Activated gamma-delta T cell treated with anti-CD3 and anti-CD28 coated beads, Interleukin-2, amount 50 U/mL, for 16 hours (primary cell): ENCODE measurements around the gene CCR4.
"Not testable (repeated sequence)": the region's sequence is repeated elsewhere in the genome, so short reads cannot be mapped to it uniquely, and the experiment has no call there.

Experiments used
- DNase-seq: peaks from one replicate; pipeline ENCODE4 v3.0.0-alpha.2; 2020; ENCODE audit warnings: low read depth

CCR4 gene

DNA sequence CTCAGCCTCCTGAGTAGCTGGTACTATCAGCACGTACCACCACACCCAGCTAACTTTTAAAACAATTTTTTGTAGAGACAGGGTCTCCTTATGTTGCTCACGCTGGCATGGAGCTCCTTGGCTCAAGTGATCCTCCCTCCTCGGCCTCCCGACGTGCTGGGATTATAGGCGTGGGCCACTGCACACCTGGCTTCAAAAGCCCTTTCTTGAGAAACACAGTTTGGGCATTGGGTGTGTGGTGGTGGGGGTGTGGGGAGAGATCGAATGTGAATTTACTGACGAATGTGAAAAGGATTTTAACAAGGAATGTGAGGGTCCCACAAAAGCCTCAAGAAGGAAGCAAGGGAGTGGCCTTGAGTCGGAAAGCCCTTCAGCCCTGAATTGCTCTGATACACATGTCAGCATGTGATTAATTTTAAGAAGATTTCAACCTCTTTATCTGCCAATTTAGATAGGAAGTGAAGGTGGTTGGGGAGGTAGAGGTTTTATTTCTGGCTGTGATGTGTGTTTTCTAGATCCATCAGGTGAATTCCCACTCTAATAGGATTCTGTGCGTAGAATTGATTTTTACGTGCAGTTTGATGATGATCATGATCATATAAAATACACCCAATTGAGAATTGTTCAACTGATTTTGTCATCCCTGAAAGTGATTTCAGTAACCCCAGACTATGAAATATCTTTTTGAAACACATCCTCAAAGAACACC lies 1.1 kb downstream of the CCR4 start:
- no peak for DNase-seq

GRCh38 chr3:32954506-32954905 lies 3.1 kb downstream of the CCR4 start:
- no peak for DNase-seq

- DNase-seq: no peak
These were observed 5.5 kb downstream of the CCR4 start for GRCh38 chr3:32956750-32957570.

DNA sequence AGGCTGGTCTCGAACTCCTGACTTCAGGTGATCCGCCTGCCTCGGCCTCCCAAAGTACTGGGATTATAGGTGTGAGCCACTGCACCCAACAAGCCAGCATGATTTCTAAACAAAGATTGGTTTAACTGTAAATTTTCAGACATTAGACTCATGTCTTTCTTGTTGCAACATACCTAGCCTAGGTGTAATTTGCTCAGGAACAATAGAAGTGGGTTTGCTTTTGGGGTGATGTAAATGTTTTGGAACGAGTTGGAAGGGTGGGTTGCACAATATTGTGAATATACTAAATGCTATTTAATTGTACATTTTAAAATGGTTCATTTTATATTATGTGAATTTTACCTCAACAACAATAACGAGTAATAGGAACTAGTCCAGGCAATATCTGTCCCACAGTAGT lies 7.1 kb downstream of the CCR4 start:
- no peak for DNase-seq

DNA sequence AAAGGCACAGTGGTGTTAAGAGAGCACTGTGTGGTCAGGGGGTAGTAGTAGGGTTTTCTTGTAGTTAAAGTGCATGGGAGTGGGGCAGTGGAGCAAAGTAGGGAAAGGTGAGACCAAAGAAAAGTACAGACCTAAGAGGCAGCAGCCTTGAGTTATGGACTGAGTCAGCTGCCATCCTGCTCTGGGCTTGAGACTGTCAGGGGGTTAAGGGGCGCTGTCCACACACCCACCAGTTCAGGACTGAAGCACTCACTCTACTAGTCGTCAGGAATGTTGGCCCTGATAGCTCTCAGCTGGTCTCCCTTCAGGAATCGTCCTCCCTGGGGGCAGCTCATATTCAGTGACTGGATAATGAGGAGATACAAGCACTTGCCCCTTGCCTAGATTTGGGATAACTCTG lies 7.9 kb downstream of the CCR4 start:
- DNase-seq: no peak

DNA sequence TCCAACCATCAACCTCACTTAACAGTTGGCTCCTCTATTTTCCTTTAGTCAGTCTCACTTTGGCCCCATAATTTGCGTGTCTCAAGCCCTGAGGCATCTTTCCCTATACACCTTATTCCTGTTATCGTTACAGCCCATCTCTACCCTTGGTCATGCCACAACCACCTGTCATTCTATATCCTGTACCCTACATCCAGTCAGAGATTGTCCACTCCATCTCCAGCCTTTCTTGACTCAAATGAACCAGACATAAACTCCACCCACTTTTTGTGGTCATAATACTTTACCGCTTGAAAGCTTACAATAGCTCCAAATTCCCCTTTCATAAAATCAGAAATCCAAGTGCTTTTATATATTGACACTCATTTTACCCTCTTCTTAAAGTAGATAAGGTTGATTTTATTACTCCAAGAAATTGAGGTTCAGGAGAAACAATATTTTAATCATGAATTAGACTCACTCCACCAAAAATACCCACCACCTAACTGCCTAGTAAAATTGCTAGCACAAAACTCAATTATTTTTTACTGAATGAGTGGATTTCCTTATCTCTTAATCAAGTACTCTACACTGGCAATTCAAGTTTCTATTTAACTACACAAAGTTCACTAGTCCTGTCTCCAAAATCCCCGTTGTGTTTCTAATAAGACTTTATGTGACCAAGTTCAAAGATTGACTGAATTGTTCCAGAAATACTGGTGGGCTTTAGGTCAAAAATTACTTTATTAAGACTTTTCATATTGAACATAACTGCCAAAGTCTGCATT lies 9.1 kb downstream of the CCR4 start:
- DNase-seq: no peak

DNA sequence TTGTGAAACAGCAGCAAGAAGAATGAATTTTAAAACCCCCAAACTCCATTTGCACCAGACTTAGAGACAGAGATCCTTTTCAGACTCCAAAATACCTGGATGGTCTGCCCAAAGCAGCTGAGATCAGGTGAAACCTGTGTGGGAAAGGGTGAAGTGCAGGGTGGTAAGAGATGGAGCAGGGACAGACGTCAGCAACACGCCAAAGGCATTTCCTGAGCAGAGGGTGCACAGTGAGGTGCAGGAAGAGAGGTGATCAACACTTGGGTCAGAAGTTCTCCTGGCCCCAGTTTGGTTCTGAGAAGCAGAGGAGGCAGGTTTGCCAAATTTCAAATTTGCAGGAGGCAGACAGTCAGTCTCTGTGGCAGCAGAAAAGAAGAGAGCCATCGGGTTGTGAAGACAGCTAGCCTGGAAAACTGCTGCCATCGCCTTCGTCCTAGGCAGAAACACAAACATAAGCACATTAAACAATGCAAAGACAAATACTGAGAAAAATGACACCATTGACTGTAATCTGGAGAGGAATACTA lies 9.8 kb downstream of the CCR4 start:
- no peak for DNase-seq

DNA sequence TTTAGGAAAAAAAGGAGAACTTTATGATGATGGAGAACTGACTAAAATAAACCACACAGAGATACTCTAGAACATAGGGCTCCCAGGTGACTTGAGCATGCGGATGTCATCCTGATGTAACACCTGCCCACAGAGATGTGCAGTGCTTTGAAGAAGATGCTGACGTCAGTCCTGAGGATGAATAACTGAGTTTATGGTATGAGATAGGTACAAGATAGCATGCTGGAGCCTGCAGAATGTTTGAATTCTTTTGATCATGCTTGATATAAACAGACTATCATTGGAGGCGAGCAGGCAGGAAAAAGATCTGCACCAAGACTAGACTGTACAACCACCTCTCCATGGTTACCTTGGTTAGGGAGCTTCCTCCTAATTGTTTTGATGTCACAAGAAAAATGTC lies 12.4 kb downstream of the CCR4 start:
- no peak for DNase-seq

GRCh38 chr3:32964781-32965180 lies 13.3 kb downstream of the CCR4 start:
- not testable (repeated sequence) for DNase-seq

DNA sequence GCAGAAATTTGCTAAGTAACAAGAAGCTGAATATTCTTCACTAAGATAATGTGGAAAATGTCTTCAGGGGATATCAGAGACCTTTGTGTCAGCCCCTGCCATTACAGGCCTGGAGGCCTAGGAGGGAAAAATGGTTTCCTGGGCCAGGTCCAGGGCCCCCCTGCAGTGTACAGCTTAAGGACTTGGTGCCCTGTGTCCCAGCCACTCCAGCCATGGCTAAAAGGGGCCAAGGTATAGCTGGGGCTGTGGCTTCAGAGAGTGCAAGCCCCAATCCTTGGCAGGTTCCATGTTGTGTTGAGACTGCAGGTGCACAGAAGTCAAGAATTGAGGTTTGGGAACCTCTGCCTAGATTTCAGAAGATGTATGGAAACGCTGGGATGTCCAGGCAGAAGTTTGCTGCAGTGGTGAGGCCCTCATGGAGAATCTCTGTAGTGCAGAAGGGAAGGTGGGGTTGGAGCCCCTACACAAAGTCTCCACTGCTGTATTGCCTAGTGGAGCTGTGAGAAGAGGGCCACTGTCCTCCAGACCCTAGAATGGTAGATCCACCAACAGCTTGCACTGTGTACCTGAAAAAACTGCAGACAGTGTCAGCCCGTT lies 14.3 kb downstream of the CCR4 start:
- DNase-seq: not testable (repeated sequence)

GRCh38 chr3:32966627-32967026 lies 15.2 kb downstream of the CCR4 start:
- DNase-seq: not testable (repeated sequence)

- DNase-seq: no peak
These were observed 16.9 kb downstream of the CCR4 start for GRCh38 chr3:32968166-32968919.

DNA sequence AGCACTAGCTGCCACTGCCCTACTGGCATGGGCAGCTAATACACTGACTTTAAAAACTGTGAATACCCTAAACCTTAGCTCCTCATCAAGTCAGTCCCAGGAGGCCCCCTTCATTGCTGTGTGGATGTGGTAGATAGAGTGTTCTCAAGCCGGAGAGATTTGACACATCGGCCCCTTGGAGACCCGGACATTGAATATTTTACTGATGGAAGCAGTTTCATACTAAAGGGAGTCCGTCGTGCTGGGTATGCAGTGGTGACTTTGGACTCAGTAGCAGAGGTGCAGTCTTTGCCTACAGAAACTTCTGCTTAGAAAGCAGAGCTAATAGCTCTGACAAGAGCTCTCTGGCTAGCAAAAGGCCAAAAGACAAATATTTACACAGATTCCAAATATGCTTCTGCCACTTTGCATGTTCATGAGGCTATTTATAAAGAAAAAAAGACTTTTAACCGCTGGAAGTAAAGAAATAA lies 17.5 kb downstream of the CCR4 start:
- no peak for DNase-seq

DNA sequence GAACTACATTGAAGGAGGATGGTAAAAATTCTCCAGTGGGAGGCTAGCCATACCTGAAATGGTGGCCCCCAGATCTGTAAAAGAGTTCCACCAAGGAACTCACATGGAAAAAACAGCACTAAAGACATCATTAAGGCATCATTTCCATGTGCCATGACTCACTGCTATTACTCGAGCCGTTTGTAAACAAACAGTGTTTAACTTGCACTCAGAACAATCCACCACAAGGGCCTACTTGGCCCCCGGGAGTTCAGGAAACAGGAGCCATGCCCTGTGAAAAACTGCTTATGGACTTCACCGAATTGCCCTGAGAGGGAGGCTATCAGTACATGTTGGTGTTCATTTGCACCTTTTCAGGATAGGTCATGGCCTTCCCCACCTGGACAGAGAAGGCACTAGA lies 18.2 kb downstream of the CCR4 start:
- no peak for DNase-seq

GRCh38 chr3:32971291-32971690 lies 19.8 kb downstream of the CCR4 start:
- DNase-seq: not testable (repeated sequence)

- no peak for DNase-seq
These were observed 21.2 kb downstream of the CCR4 start for GRCh38 chr3:32972482-32973146.

DNA sequence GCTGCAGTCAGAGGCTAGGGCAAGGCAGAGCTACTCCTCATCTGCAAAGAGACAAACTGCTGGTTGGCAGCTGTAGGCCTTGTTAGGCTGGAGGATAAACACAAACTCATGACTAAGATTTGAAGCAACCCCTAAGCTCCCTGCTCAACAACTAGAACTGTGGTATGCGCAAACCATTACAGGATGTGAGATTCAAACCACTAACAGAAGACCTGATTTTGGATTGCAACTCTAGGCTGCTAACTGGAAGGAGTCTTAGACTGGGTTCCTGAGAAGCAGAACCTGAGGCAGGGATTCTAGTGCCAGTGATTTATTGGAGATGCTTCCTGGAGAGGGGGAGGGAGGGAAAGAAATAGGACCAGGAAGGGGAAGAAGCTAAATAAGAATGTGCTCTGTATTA lies 22.5 kb downstream of the CCR4 start:
- no peak for DNase-seq

GRCh38 chr3:32975891-32976595 lies 24.6 kb downstream of the CCR4 start:
- no peak for DNase-seq

DNA sequence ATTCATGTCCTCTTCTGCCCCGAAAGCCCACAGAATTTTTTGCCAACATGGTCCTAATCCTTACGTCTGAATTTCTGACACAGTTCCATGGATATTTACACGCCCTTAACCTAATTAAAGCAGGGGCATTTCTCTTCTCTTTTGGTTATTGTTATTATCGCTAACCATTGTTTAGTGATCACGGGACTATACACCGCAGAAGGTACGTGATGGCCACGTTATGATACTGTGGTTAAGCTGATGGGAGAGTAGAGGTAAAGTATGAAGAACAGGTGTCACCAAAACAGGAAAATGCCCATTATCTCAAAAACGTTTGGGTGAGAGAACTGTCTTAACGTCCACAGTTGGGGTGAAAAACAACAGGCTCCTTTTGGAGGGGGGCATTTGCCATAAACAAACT lies 26.4 kb downstream of the CCR4 start:
- no peak for DNase-seq

DNA sequence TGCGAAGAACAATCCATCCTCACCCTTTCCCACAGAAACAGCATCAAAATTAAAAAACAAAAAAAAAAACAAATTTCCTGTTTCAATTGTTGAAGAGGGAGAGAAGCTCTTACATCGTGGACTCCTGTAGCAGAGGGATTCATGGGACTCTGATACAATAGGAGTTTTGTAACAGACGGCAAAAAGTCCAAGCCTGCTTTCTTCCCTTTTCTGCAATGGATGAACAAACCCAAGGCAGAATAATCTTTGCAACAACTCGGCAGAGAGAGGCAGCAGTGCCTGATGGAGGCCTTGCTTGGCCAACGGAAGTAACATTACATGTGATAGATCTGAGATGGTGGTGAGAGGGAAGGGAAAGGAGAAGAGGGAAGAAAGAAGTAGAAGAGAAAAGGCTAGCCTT lies 26.9 kb downstream of the CCR4 start:
- DNase-seq: no peak
